Ureter (tissue), 1 donor: ENCODE measurements around the gene GREB1L. TPM values are rescaled to one million over a fixed set of nuclear protein-coding genes. Genes with fewer than 3 reads are reported as not detected.
"Not testable (repeated sequence)": the region's sequence is repeated elsewhere in the genome, so short reads cannot be mapped to it uniquely, and the experiment has no call there.

Experiments
- DNase-seq: peaks from one replicate; pipeline ENCODE4 v3.0.0-alpha.2; 2020; ENCODE audit warnings: low spot score
- total RNA-seq: library from RNA; stranded (reverse); gene quantifications from one replicate; pipeline ENCODE4 v1.2.4, GENCODE V29; 2023
- donor health status: DM: yes; HTN: yes; CAD: no.

The GREB1L gene
- total RNA-seq, 1 donor from 2014 or later: 0.05 TPM

GRCh38 chr18:21306368-21306767 lies 64.3 kb downstream of the GREB1L start:
- DNase-seq: no peak

GRCh38 chr18:21307578-21307977 lies 65.5 kb downstream of the GREB1L start:
- DNase-seq: no peak

GRCh38 chr18:21309248-21309647 lies 67.2 kb downstream of the GREB1L start:
- no peak for DNase-seq

- not testable (repeated sequence) for DNase-seq
Observed at GRCh38 chr18:21311980-21312379, 69.9 kb downstream of the GREB1L start.

DNA sequence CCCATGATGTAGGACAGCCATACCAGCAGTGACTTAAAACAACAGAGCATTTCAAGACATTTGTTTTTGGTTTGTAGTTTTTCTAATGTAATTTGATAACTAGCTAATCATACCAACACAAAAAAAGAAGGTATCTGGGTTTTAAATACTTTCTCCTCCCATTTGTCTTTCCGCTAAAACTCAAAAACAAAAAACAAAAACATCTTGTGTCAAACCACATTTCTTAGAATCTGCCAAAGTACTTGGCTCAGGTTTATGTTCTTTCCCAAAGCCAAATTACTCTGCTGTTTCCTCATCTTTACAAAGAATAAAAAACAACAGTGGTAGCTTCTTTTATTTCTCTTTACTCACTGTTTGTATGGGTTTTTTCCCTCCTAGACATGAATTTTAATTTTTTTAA lies 71.5 kb downstream of the GREB1L start:
- no peak for DNase-seq

GRCh38 chr18:21314724-21315123 lies 72.7 kb downstream of the GREB1L start:
- DNase-seq: no peak

DNA sequence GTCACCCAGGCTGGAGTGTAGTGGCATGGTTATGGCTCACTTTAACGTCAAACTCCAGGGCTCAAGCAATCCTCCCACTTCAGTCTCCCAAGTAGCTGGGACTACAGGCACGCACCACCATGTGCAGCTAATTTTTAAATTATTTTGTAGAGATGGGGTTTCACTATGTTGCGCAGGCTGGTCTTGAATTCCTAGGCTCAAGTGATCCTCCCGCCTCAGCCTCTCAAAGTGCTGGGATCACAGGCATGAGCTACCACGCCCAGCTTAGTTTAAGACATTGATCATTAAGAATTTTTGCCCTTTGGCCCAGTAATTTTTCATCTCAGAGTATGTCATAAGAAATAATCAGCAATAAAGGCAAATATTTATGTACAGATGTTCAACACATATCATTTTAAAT lies 73.1 kb downstream of the GREB1L start:
- DNase-seq: not testable (repeated sequence)

GRCh38 chr18:21315741-21316197 lies 73.7 kb downstream of the GREB1L start:
- DNase-seq: no peak

DNA sequence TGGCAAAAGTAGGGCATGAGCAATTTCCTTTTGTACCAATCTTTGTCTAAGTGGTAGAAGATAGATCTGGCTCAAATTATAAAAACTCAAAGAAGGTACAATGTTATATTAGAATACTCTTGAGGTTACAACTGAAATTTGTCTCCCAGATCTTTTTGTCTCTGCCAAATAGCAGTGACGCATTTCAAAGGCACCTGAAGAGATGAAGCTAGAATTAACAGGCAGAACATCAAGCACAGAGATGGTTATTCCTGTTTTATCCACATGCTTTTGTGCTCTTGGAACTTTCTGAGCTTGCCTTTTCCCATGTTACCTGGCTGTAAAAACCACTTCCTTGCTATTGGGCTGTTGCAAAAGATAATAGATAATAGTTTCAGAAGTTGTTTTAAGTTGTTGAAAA lies 74.3 kb downstream of the GREB1L start:
- no peak for DNase-seq

- DNase-seq: no peak
Observed at GRCh38 chr18:21321711-21322110, 79.7 kb downstream of the GREB1L start.

DNA sequence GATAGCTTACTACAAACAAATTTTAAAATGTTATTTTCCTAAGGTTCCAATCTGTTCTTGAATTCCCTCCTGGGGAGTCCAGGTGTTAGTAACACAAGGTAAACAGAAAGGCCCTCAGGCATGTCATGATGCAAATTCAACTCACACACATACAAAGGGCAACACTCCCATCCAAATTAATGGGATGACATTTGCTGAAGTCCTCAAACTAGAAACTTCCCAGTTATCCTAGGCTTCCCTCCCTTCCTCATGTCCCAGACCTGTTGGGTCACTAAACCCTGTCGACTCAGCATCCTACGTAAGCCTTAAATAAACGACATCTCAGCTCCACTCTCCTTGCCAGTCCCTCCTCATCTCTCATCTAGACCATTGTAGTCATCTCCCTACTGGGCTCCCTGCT lies 85.1 kb downstream of the GREB1L start:
- DNase-seq: no peak

- DNase-seq: no peak
Observed at GRCh38 chr18:21330122-21330701, 88.2 kb downstream of the GREB1L start.

- no peak for DNase-seq
Observed at GRCh38 chr18:21331065-21331464, 89.0 kb downstream of the GREB1L start.

DNA sequence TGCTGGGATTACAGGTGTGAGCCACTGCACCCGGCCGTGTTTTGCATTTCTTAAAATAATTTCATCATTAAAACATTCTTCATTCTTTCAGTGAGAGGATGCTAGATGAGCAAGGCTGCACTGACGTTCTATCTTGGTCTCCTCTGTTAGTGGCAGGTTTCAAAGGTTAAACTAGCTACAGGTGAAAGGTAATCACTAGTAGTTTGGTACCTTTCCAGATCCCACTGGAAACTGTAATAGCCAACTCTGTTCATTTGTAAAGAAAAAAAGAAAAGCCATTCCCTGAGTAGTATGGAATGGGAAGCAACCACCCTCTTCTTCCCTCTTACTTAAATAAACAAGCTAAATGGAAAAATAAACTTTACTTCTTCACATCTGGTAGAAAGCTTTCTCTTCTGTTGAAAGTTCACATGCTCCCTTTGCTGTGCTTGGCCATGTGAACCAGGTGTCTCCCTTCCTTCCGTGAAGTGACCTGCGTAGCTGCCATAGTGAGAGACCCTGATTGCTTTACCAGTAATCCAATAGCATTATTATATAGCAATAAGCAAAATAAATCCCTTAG lies 94.0 kb downstream of the GREB1L start:
- DNase-seq: no peak

DNA sequence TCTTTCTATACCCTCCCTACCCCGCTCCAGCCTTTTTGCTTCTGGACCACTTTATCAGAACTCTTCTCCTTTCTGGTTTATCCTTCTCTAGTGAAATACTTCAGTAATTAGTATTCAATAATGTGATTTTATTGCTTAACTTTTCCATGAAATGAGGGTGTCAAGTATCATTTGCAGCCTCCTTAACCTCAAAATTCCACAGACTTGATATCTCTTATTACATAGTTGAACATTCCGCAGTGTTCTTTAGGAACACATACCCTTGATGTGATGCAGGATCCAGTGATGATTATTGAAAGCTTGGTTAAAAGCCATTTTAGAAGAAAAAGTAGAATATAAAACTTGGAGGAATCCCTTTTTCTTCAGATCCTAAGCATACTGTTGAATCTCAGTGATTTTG lies 94.8 kb downstream of the GREB1L start:
- no peak for DNase-seq

DNA sequence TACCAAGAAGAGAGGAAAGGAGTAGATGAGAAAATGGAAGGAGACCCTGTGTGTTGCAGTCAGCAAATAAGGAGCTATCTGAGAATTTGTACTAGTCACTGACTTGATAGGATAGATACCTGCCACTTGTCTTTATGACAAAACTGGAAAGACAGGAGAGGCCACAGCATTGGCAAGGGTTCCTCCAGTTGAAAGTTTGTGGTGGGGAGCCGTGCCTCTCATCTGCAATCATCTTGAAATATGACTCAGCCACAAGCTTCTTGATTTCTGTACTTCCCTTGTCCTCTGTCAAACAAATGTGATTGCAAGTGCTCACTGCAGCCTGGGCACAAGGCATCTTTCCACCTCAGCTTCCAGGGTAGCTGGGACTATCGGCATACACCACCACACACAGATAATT lies 99.1 kb downstream of the GREB1L start:
- DNase-seq: no peak

DNA sequence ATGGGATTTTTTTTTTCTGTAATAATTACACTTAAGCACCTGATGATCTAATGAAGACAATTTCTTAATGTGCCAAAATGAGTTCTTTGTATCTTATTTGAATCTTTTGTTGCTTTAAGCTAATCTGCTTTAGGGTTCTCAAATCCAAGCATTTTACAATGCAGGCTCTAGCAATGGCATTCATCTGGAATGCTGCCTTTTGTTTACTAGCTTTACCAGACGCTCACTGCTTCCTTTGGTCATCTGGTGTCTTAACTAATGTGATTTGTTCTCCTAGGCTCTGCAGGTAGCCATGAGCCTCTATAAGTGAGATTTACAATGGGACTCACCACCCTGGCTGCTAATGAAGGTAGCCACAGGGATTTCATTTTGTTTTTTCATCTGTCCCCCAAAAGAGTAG lies 100.3 kb downstream of the GREB1L start:
- no peak for DNase-seq

DNA sequence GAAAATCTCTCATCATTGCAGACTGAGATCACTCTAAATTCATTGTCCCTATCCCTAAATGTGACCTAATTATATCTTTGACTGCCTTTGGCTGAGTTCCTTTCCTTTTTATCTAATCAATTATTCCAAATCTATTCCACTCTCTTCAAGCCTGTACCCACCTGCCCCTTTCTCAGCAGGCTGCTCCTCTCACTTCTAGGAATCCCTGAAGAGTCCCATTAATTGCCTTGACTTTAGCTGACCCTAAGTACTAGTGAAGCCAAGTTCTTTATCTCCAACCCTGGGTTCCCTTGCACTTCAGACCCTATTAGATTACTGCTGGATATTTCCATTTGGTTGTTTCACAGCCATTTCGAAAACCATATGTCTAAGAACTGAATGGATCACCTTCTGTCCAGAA lies 102.8 kb downstream of the GREB1L start:
- no peak for DNase-seq

GRCh38 chr18:21345840-21346239 lies 103.8 kb downstream of the GREB1L start:
- no peak for DNase-seq

DNA sequence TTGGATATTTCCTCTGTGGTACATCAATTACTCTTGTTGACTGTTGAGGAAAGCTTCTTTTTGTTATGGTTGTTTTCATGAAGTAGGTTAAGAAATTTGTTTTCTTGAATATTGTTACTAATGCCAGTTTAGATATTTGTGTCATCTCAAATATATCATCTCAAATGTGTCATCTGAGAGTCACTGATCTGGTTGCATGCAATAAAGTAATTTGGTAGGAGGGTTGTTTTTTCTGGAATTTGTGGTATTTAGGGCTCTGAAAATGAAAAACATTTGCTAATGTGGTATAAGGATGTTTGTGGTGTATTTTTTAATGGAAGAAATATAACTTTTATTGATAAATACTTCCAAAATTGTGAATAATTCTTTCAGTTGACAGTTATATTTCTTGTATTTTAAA lies 117.7 kb downstream of the GREB1L start:
- no peak for DNase-seq

- DNase-seq: no peak
Observed at GRCh38 chr18:21361307-21361880, 119.4 kb downstream of the GREB1L start.

- DNase-seq: no peak
Observed at GRCh38 chr18:21362831-21363230, 120.8 kb downstream of the GREB1L start.

DNA sequence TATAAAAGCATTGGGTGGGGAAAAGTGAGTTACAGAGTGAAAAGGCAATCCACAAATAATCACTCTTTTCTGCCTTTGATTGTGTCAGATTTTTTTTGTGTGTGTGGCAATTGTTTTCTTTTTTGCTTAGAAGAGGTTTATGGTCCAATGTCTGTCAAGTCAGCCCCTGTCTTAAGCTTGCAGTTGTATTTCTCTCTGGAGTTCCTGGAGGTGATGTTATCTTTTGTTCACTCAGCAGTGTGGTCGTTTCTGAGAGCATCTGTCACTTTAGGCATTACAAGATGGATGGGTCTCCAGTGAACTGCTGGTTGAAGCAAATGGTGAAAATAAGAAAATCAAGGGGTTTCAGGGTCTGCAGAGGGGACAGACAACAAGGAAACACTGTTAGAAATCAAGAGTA lies 121.3 kb downstream of the GREB1L start:
- DNase-seq: no peak

- DNase-seq: no peak
Observed at GRCh38 chr18:21364471-21364870, 122.4 kb downstream of the GREB1L start.
